Measurements from ENCODE around the gene APRT. TPM values are rescaled to one million over a fixed set of nuclear protein-coding genes. Genes with fewer than 3 reads are reported as not detected.

APRT gene
- total and polyA plus RNA-seq, 10 of the 15 experiments (the other 5 are each of a cell fraction or from before 2014, with no cell fraction given), result 30.6 to 495 (median 166) TPM

- TF ChIP-seq, protein P1, sequence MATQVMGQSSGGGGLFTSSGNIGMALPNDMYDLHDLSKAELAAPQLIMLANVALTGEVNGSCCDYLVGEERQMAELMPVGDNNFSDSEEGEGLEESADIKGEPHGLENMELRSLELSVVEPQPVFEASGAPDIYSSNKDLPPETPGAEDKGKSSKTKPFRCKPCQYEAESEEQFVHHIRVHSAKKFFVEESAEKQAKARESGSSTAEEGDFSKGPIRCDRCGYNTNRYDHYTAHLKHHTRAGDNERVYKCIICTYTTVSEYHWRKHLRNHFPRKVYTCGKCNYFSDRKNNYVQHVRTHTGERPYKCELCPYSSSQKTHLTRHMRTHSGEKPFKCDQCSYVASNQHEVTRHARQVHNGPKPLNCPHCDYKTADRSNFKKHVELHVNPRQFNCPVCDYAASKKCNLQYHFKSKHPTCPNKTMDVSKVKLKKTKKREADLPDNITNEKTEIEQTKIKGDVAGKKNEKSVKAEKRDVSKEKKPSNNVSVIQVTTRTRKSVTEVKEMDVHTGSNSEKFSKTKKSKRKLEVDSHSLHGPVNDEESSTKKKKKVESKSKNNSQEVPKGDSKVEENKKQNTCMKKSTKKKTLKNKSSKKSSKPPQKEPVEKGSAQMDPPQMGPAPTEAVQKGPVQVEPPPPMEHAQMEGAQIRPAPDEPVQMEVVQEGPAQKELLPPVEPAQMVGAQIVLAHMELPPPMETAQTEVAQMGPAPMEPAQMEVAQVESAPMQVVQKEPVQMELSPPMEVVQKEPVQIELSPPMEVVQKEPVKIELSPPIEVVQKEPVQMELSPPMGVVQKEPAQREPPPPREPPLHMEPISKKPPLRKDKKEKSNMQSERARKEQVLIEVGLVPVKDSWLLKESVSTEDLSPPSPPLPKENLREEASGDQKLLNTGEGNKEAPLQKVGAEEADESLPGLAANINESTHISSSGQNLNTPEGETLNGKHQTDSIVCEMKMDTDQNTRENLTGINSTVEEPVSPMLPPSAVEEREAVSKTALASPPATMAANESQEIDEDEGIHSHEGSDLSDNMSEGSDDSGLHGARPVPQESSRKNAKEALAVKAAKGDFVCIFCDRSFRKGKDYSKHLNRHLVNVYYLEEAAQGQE (IDR thresholded peaks at IDR 0.05; ENCODE audit: low read depth, low read length), result no peak
These were observed 22.9 kb upstream of the APRT start (continued) for GRCh38 chr16:88834670-88835069.

GRCh38 chr16:88833086-88833485 lies 21.4 kb upstream of the APRT start:
- POLR2A ChIA-PET, result no interaction called here

More at GRCh38 chr16:88833086-88833485, 21.4 kb upstream of the APRT start:
- RAD21 ChIA-PET (ENCODE audit: unreplicated experiment), result no interaction called here
- no peak overlapping the region for H3K4me2 ChIP-seq (ENCODE audit: control insufficient read depth, insufficient read depth)
- FAIRE-seq (no peak), ATAC-seq (no peak), DNase-seq (ENCODE audit: low read depth, low spot score) (no peak)
- no peak overlapping the region for H3K4me3 ChIP-seq
- H4K20me1 ChIP-seq (ENCODE audit: control insufficient read depth, insufficient read depth), result no peaks in the 10 kb centered on the region
- no TSS peak for BruUV-seq (replicated peaks)
- intact Hi-C loops (cut with micrococcal nuclease; ENCODE audit: unreplicated experiment), result no loop called here
- TF ChIP-seq NKRF (conservative IDR thresholded peaks at IDR 0.05), result no peak
- 92% methylated on average over 12 of the region's 13 CpGs for WGBS (ENCODE audit: insufficient coverage, insufficient replicate concordance, low lambda C conversion rate, missing lambda C conversion rate)
- H3K4me1 ChIP-seq (ENCODE audit: control insufficient read depth, insufficient read depth, low read length), result no peaks in the 10 kb centered on the region
- SMC1A ChIA-PET (ENCODE audit: uncharacterized antibody, unreplicated experiment), result no interaction called here
- no peak overlapping the region for H2AFZ ChIP-seq (ENCODE audit: control insufficient read depth, low read depth, low read length)
- no peaks in the 10 kb centered on the region for H3K27me3 ChIP-seq (replicated peaks in 1 of 2; ENCODE audit: control insufficient read depth in 2 of 2, insufficient read depth in 2 of 2, low read length in 1 of 2)
- H3K36me3 ChIP-seq (ENCODE audit: control insufficient read depth in 2 of 2, insufficient read depth in 2 of 2, low read length in 1 of 2), result no peaks in the 10 kb centered on the region
- H3K79me2 ChIP-seq (ENCODE audit: control insufficient read depth, insufficient read depth, low read length), result no peaks in the 10 kb centered on the region
- no peak overlapping the region for H3K27ac ChIP-seq (ENCODE audit: control insufficient read depth, insufficient read depth)
- in situ Hi-C loops (cut with MboI), result no loop called here
- CTCF ChIA-PET, result no interaction called here
- no peak overlapping the region for H3K9ac ChIP-seq (ENCODE audit: control insufficient read depth, insufficient read depth, low read length)
- no peaks in the 10 kb centered on the region for H3K9me3 ChIP-seq (replicated peaks; ENCODE audit: control insufficient read depth, insufficient read depth, low read length)

Data from GM12878 (cell line).